HepG2 (cell line): ENCODE data around the gene PRRT1B. TPM values are rescaled to one million over a fixed set of nuclear protein-coding genes. Genes with fewer than 3 reads are reported as not detected.
A peak's percentile ranks its signal among the peaks of the same experiment; 100 is the strongest.

Experiments used
- GATAD1 ChIP-seq: IDR thresholded peaks from 2 replicates; pipeline ENCODE4 v1.6.1; 2016; ENCODE audit warnings: missing genetic modification reagents, missing compliant biosample characterization
- JUND ChIP-seq: sonication (generic); formaldehyde crosslinking; IDR thresholded peaks from 2 replicates; pipeline ENCODE4 v1.8.0; 2022; ENCODE audit warnings: mild to moderate bottlenecking, missing genetic modification reagents
- MAFK ChIP-seq, 2 experiments: IDR thresholded peaks in 1 of 2; conservative IDR thresholded peaks in 1 of 2; 2 replicates each; pipeline ENCODE4 v1.6.1; 2011; ENCODE audit warnings: improper control_type of control experiment in 2 of 2, low read length in 2 of 2
- MTERF4 ChIP-seq: sonication (generic); formaldehyde crosslinking; IDR thresholded peaks from 2 replicates; pipeline ENCODE4 v1.8.0; 2023; ENCODE audit warnings: mild to moderate bottlenecking, missing genetic modification reagents
- NCOA1 ChIP-seq: sonication (generic); formaldehyde crosslinking; IDR thresholded peaks from 2 replicates; pipeline ENCODE4 v1.9.0; 2021; ENCODE audit warnings: missing genetic modification reagents
- NR2F1 ChIP-seq, 2 experiments: fragments of 450-650 bp in 1 of 2; formaldehyde crosslinking in 1 of 2; IDR thresholded peaks; 2 replicates each; pipeline versions ENCODE4 v1.5.0 to v1.6.1; 2016 to 2020; ENCODE audit warnings: mild to moderate bottlenecking in 1 of 2, missing compliant biosample characterization in 1 of 2, missing genetic modification reagents in 1 of 2, moderate library complexity in 1 of 2
- PCBP1 ChIP-seq: fragments of 200-400 bp; formaldehyde crosslinking; IDR thresholded peaks from 2 replicates; pipeline ENCODE4 v1.6.1; 2017; ENCODE audit warnings: mild to moderate bottlenecking, low read depth, low read length, borderline replicate concordance
- RCOR2 ChIP-seq: IDR thresholded peaks from 2 replicates; pipeline ENCODE4 v1.6.1; 2016; ENCODE audit warnings: missing biosample characterization, missing genetic modification reagents
- SOX6 ChIP-seq, 2 experiments: fragments of 450-650 bp in 1 of 2; sonication (generic) in 1 of 2; formaldehyde crosslinking in 1 of 2; IDR thresholded peaks; 2 replicates each; pipeline versions ENCODE4 v1.4.0 to v1.6.1; 2017 to 2020; ENCODE audit warnings: antibody characterized with exemption in 1 of 2, mild to moderate bottlenecking in 1 of 2, missing genetic modification reagents in 1 of 2
- ZMYM3 ChIP-seq: sonication (generic); formaldehyde crosslinking; IDR thresholded peaks from 2 replicates; pipeline ENCODE4 v1.5.1; 2020; ENCODE audit warnings: mild to moderate bottlenecking, missing genetic modification reagents
- ZNF264 ChIP-seq: sonication (generic); formaldehyde crosslinking; IDR thresholded peaks from 2 replicates; pipeline ENCODE4 v1.4.0; 2020; ENCODE audit warnings: missing genetic modification reagents
- ZNF292 ChIP-seq: sonication (generic); formaldehyde crosslinking; IDR thresholded peaks from 2 replicates; pipeline ENCODE4 v1.8.1; 2022; ENCODE audit warnings: mild to moderate bottlenecking, low read depth, missing genetic modification reagents, borderline replicate concordance
- ZNF350 ChIP-seq: sonication (generic); formaldehyde crosslinking; IDR thresholded peaks from 2 replicates; pipeline ENCODE4 v1.4.0; 2020; ENCODE audit warnings: mild to moderate bottlenecking, low read depth, missing genetic modification reagents, borderline replicate concordance
- ZNF432 ChIP-seq: sonication (generic); formaldehyde crosslinking; IDR thresholded peaks from 2 replicates; pipeline ENCODE4 v1.5.0; 2020; ENCODE audit warnings: missing genetic modification reagents, mild to moderate bottlenecking, borderline replicate concordance
- ZNF550 ChIP-seq: sonication (generic); formaldehyde crosslinking; IDR thresholded peaks from 2 replicates; pipeline ENCODE4 v1.4.0; 2020; ENCODE audit warnings: mild to moderate bottlenecking, missing genetic modification reagents, borderline replicate concordance
- ZNF766 ChIP-seq: sonication (generic); formaldehyde crosslinking; IDR thresholded peaks from 2 replicates; pipeline ENCODE4 v1.5.0; 2020; ENCODE audit warnings: missing genetic modification reagents, borderline replicate concordance
- polyA plus RNA-seq, 8 experiments: library from polyadenylated mRNA; depleted of rRNA in 3 of 8; stranded (reverse) in 7 of 8; unstranded in 1 of 8; fragments of >200 nt; fragmentation: Illumina TruSeq in 4 of 8; extraction: Trizol in 4 of 8; gene quantifications; 2 replicates each; pipeline versions ENCODE4 v1.2.1 to v1.2.3, GENCODE V29; 2011 to 2016; ENCODE audit warnings: low read depth in 4 of 8, missing spikeins in 1 of 8, mixed read lengths in 1 of 8; ENCODE audit not compliant: insufficient read depth in 1 of 8
- total RNA-seq, 5 experiments: library from RNA; depleted of rRNA; stranded (reverse); fragments of >200 nt; fragmentation: Illumina TruSeq; extraction: Trizol; gene quantifications; 2 replicates each; pipeline ENCODE4 v1.2.3, GENCODE V29; 2016; ENCODE audit warnings: low read depth in 1 of 5
- TF ChIP-seq, protein P1 (sequence below): sonication (generic); formaldehyde crosslinking; IDR thresholded peaks from 2 replicates; pipeline ENCODE4 v1.4.0; 2020; ENCODE audit warnings: missing genetic modification reagents
- TF ChIP-seq, protein P2 (sequence below): sonication (generic); formaldehyde crosslinking; conservative IDR thresholded peaks from 2 replicates; pipeline ENCODE4 v1.4.0; 2020; ENCODE audit warnings: missing genetic modification reagents
- TF ChIP-seq, protein P3 (sequence below): sonication (generic); formaldehyde crosslinking; IDR thresholded peaks from 2 replicates; pipeline ENCODE4 v1.8.0; 2022; ENCODE audit warnings: missing genetic modification reagents, mild to moderate bottlenecking, borderline replicate concordance

The PRRT1B gene
- total and polyA plus RNA-seq, 2 of the 13 experiments (the other 11 are each of a cell fraction or from before 2014, with no cell fraction given) = not detected

DNA sequence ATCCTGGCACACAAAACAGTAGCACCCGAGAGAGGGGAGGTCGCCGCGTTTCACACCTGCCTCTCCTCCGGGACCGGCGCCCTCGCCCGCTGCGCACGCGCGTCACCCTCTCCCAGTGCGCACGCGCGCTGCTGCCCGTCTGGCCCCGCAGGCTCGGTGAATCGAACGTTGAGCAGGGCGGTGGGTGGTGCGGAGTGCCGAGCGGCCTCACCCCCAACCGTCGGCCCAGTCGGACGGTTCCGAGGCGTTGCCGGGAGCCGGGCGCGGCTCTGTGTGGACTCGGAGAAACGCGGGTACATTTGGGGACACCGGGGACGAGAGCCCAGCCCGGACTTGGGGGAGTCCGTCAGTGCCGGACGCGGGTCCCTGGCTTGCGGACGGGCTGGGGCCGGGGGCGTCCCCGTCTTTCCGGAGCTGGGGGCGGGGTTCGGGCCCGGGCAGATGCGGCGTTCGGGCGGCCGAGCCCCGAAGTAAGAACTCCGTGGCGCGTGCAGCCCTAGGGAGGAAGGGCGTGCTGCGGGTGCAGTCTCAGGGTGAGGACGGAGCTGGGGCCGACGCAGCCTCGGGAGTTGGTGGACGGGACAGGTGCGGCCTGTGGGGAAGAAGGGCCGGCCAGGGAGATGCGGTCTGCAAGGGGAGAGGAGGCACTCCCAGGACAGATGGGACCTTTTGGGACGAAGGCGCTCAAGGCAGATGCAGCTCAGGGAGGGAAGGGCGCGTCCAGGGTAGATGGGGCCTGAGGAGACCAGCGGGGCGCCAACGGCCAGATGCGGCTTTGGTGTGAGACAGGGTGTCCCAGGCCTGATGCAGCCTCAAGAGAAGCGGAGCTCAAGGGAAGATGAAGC, 42.3 kb upstream of the PRRT1B start, which contains the start of gene POMT1 (continued):
- TF ChIP-seq, protein P1, sequence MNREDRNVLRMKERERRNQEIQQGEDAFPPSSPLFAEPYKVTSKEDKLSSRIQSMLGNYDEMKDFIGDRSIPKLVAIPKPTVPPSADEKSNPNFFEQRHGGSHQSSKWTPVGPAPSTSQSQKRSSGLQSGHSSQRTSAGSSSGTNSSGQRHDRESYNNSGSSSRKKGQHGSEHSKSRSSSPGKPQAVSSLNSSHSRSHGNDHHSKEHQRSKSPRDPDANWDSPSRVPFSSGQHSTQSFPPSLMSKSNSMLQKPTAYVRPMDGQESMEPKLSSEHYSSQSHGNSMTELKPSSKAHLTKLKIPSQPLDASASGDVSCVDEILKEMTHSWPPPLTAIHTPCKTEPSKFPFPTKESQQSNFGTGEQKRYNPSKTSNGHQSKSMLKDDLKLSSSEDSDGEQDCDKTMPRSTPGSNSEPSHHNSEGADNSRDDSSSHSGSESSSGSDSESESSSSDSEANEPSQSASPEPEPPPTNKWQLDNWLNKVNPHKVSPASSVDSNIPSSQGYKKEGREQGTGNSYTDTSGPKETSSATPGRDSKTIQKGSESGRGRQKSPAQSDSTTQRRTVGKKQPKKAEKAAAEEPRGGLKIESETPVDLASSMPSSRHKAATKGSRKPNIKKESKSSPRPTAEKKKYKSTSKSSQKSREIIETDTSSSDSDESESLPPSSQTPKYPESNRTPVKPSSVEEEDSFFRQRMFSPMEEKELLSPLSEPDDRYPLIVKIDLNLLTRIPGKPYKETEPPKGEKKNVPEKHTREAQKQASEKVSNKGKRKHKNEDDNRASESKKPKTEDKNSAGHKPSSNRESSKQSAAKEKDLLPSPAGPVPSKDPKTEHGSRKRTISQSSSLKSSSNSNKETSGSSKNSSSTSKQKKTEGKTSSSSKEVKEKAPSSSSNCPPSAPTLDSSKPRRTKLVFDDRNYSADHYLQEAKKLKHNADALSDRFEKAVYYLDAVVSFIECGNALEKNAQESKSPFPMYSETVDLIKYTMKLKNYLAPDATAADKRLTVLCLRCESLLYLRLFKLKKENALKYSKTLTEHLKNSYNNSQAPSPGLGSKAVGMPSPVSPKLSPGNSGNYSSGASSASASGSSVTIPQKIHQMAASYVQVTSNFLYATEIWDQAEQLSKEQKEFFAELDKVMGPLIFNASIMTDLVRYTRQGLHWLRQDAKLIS = no peak
- TF ChIP-seq ZNF550 = no peak
- TF ChIP-seq NCOA1 (CRISPR knock-in tag) = peak; percentile 81
- TF ChIP-seq, protein P2, sequence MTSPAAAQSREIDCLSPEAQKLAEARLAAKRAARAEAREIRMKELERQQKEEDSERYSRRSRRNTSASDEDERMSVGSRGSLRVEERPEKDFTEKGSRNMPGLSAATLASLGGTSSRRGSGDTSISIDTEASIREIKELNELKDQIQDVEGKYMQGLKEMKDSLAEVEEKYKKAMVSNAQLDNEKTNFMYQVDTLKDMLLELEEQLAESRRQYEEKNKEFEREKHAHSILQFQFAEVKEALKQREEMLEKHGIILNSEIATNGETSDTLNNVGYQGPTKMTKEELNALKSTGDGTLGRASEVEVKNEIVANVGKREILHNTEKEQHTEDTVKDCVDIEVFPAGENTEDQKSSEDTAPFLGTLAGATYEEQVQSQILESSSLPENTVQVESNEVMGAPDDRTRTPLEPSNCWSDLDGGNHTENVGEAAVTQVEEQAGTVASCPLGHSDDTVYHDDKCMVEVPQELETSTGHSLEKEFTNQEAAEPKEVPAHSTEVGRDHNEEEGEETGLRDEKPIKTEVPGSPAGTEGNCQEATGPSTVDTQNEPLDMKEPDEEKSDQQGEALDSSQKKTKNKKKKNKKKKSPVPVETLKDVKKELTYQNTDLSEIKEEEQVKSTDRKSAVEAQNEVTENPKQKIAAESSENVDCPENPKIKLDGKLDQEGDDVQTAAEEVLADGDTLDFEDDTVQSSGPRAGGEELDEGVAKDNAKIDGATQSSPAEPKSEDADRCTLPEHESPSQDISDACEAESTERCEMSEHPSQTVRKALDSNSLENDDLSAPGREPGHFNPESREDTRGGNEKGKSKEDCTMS = no peak
- no peak for TF ChIP-seq NR2F1 (CRISPR knock-in tag; IDR thresholded peaks at IDR 0.05)
- TF ChIP-seq ZNF350 = peak; percentile 86
- no peak; the same call in 1 of the 2 replicates for TF ChIP-seq JUND (CRISPR knock-in tag)
- TF ChIP-seq GATAD1 (CRISPR knock-in tag) = peak; percentile 87
- TF ChIP-seq SOX6 (IDR thresholded peaks at IDR 0.05) = no peak
- TF ChIP-seq SOX6 (CRISPR knock-in tag; IDR thresholded peaks at IDR 0.05) = peak; percentile 40
- TF ChIP-seq, protein P3, sequence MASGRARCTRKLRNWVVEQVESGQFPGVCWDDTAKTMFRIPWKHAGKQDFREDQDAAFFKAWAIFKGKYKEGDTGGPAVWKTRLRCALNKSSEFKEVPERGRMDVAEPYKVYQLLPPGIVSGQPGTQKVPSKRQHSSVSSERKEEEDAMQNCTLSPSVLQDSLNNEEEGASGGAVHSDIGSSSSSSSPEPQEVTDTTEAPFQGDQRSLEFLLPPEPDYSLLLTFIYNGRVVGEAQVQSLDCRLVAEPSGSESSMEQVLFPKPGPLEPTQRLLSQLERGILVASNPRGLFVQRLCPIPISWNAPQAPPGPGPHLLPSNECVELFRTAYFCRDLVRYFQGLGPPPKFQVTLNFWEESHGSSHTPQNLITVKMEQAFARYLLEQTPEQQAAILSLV (CRISPR knock-in tag) = peak; percentile 72; the same call in 1 of the 2 replicates
- TF ChIP-seq RCOR2 = no peak
- TF ChIP-seq ZNF292 (CRISPR knock-in tag) = no peak
- TF ChIP-seq ZNF432 (CRISPR knock-in tag) = no peak
- no peak for TF ChIP-seq PCBP1
- TF ChIP-seq MAFK (conservative IDR thresholded peaks at IDR 0.05 in 1 of 2, IDR thresholded peaks at IDR 0.05 in 1 of 2; ENCODE audit: low read length in 2 of 2) = no peak; a peak in 1 of 4 replicates
- TF ChIP-seq ZMYM3 (CRISPR knock-in tag) = 0 out of 2 replicates have a peak, but pooled peaks have one; percentile 11
- TF ChIP-seq ZNF264 (CRISPR knock-in tag) = no peak; the same call in 1 of the 2 replicates
- TF ChIP-seq ZNF766 (CRISPR knock-in tag) = peak; percentile 76; the same call in 1 of the 2 replicates
- TF ChIP-seq MTERF4 (CRISPR knock-in tag) = peak; percentile 87; the same call in 1 of the 2 replicates
